Measurements from ENCODE around the gene GIPC2. TPM values are rescaled to one million over a fixed set of nuclear protein-coding genes. Genes with fewer than 3 reads are reported as not detected.

GIPC2 gene
- total RNA-seq, 1 experiment from 2014 or later, result 0.07 TPM

- no peak overlapping the region for H2AFZ ChIP-seq (ENCODE audit: low read depth, low read length, poor library complexity, severe bottlenecking)
- H3K4me1 ChIP-seq (ENCODE audit: control insufficient read depth in 1 of 2, insufficient read depth in 2 of 2, low read length in 2 of 2), result no peaks in the 10 kb centered on the region
- intact Hi-C loops (cut with micrococcal nuclease), result loop anchor here (5.0 kb wide), 1 partner anchor 190 kb away; no protein-coding TSS in a partner anchor
- H3K27ac ChIP-seq (ENCODE audit: low read depth, low read length), result no peak overlapping the region
- DNase-seq (ENCODE audit: low read depth, low spot score), result no peak
- H4K20me1 ChIP-seq (ENCODE audit: insufficient read depth), result no peaks in the 10 kb centered on the region
- H3K4me2 ChIP-seq (ENCODE audit: low read length), result no peak overlapping the region
- ChIA-PET CTCF (interaction anchor here (1.3 to 1.7 kb wide), 2 partner anchors 11 to 465 kb away, joined by 5 to 6 read pairs; no protein-coding TSS in a partner anchor), POLR2A (no interaction called here), RAD21 (ENCODE audit: low non-redundant PET in 1 of 2, low total read pairs in 2 of 2, uncharacterized antibody in 2 of 2, unreplicated experiment in 2 of 2) (no interaction called here)
- H3K9me2 ChIP-seq (ENCODE audit: insufficient read depth), result no peaks in the 10 kb centered on the region
- H3K9ac ChIP-seq (ENCODE audit: low read length), result no peak overlapping the region
- ATAC-seq, result no peak
- no TSS peak for BruUV-seq (replicated peaks)
- H3K79me2 ChIP-seq (ENCODE audit: insufficient read depth, low read length), result no peaks in the 10 kb centered on the region
- H3K4me3 ChIP-seq (replicated peaks in 1 of 2; ENCODE audit: low read depth in 1 of 2, low read length in 2 of 2), result no peak overlapping the region
- TF ChIP-seq ZBTB33 (IDR thresholded peaks at IDR 0.05; ENCODE audit: extremely low read depth, insufficient replicate concordance, low read length) (no peak), MAX (IDR thresholded peaks at IDR 0.05) (no peak)
- no peaks in the 10 kb centered on the region for H3K27me3 ChIP-seq (ENCODE audit: insufficient read depth, low read length)
- H3K9me3 ChIP-seq (ENCODE audit: control insufficient read depth in 1 of 2, insufficient read depth in 1 of 2, low read depth in 1 of 2, low read length in 2 of 2), result no peaks in the 10 kb centered on the region
- no peaks in the 10 kb centered on the region for H3K36me3 ChIP-seq (ENCODE audit: control insufficient read depth in 1 of 2, insufficient read depth in 2 of 2, low read length in 2 of 2)
Observed at GRCh38 chr1:78142736-78143135, 97.0 kb downstream of the GIPC2 start.

- no peak overlapping the region for H3K4me3 ChIP-seq (replicated peaks in 1 of 2; ENCODE audit: low read depth in 1 of 2, low read length in 2 of 2)
- POLR2A ChIA-PET, result no interaction called here
- H3K36me3 ChIP-seq (ENCODE audit: control insufficient read depth in 1 of 2, insufficient read depth in 2 of 2, low read length in 2 of 2), result no peaks in the 10 kb centered on the region
- DNase-seq (ENCODE audit: low read depth, low spot score) (no peak), ATAC-seq (no peak)
- no peak for TF ChIP-seq SRF (IDR thresholded peaks at IDR 0.05; ENCODE audit: low read depth)
- TF ChIP-seq EGR1 (IDR thresholded peaks at IDR 0.05; ENCODE audit: low read depth), result no peak
- TF ChIP-seq CBX3 (IDR thresholded peaks at IDR 0.05; ENCODE audit: low read depth), result no peak
- no peak for TF ChIP-seq YY1 (IDR thresholded peaks at IDR 0.05; ENCODE audit: extremely low read depth, insufficient replicate concordance, low read depth, low read length)
- no peak for TF ChIP-seq CEBPB (IDR thresholded peaks at IDR 0.05; ENCODE audit: low read depth)
- no peak for TF ChIP-seq ATF3 (IDR thresholded peaks at IDR 0.05)
- no peak for TF ChIP-seq RAD21 (IDR thresholded peaks at IDR 0.05; ENCODE audit: low read depth)
- TF ChIP-seq CTCF (IDR thresholded peaks at IDR 0.05 in 2 of 3, conservative IDR thresholded peaks at IDR 0.05 in 1 of 3; ENCODE audit: borderline replicate concordance in 1 of 3, insufficient read depth in 1 of 3, low read depth in 2 of 3, low read length in 2 of 3), result no peak
- TF ChIP-seq ZNF274 (IDR thresholded peaks at IDR 0.05; ENCODE audit: low read depth, low read length), result no peak
- TF ChIP-seq POLR2AphosphoS5 (IDR thresholded peaks at IDR 0.05; ENCODE audit: low read depth, low read length), result no peak
- TF ChIP-seq ZFX (IDR thresholded peaks at IDR 0.05), result no peak
- no peak for TF ChIP-seq JUND (IDR thresholded peaks at IDR 0.05)
- RAD21 ChIA-PET (ENCODE audit: low non-redundant PET in 1 of 2, low total read pairs in 2 of 2, uncharacterized antibody in 2 of 2, unreplicated experiment in 2 of 2), result no interaction called here
- H3K27ac ChIP-seq (ENCODE audit: low read depth, low read length), result no peak overlapping the region
- no peaks in the 10 kb centered on the region for H3K9me3 ChIP-seq (ENCODE audit: control insufficient read depth in 1 of 2, insufficient read depth in 1 of 2, low read depth in 1 of 2, low read length in 2 of 2)
- intact Hi-C loops (cut with micrococcal nuclease), result loop anchor here (5.0 kb wide), 1 partner anchor 189 kb away; no protein-coding TSS in a partner anchor
- no TSS peak for BruUV-seq (replicated peaks)
- H3K79me2 ChIP-seq (ENCODE audit: insufficient read depth, low read length), result no peaks in the 10 kb centered on the region
- no peaks in the 10 kb centered on the region for H4K20me1 ChIP-seq (ENCODE audit: insufficient read depth)
- H3K4me1 ChIP-seq (ENCODE audit: control insufficient read depth in 1 of 2, insufficient read depth in 2 of 2, low read length in 2 of 2), result no peaks in the 10 kb centered on the region
- H3K9ac ChIP-seq (ENCODE audit: low read length), result no peak overlapping the region
- H3K9me2 ChIP-seq (ENCODE audit: insufficient read depth), result no peaks in the 10 kb centered on the region
- CTCF ChIA-PET, result interaction anchor here (1.3 to 1.7 kb wide), 2 partner anchors 12 to 465 kb away, joined by 5 to 6 read pairs; no protein-coding TSS in a partner anchor
- H3K27me3 ChIP-seq (ENCODE audit: insufficient read depth, low read length), result no peaks in the 10 kb centered on the region
- H2AFZ ChIP-seq (ENCODE audit: low read depth, low read length, poor library complexity, severe bottlenecking), result no peak overlapping the region
- H3K4me2 ChIP-seq (ENCODE audit: low read length), result no peak overlapping the region
Observed at GRCh38 chr1:78143152-78143551, 97.4 kb downstream of the GIPC2 start.

Data from HCT116 (cell line).